Bronchial epithelial cell (primary cell): ENCODE measurements around the gene ITGA5. TPM values are rescaled to one million over a fixed set of nuclear protein-coding genes. Genes with fewer than 3 reads are reported as not detected.

Experiments used
- DNase-seq: peaks from one replicate; pipeline ENCODE4 v3.0.0-alpha.2; 2010; ENCODE audit warnings: low read depth
- FAIRE-seq: peaks from 2 replicates; lab custom pipeline; 2011; peaks lifted over from hg19 to GRCh38; lab: Jason Lieb, UNC
- H3K27me3 ChIP-seq: 2 replicates; pipeline ENCODE4 v1.5.1; 2011; ENCODE audit warnings: low read length; ENCODE audit not compliant: control insufficient read depth, insufficient read depth
- H3K36me3 ChIP-seq: 2 replicates; pipeline ENCODE4 v1.5.1; 2011; ENCODE audit warnings: low read length; ENCODE audit not compliant: control insufficient read depth, insufficient read depth
- H3K4me3 ChIP-seq: 2 replicates; pipeline ENCODE4 v1.5.1; 2011; ENCODE audit warnings: mild to moderate bottlenecking, low read depth, low read length, control low read depth
- CTCF ChIP-seq: IDR thresholded peaks from 2 replicates; pipeline ENCODE4 v1.5.1; 2011; ENCODE audit warnings: mild to moderate bottlenecking, moderate library complexity, low read length, control low read depth, inconsistent platforms; ENCODE audit not compliant: insufficient read depth, severe bottlenecking
- total RNA-seq: library from RNA; depleted of rRNA; stranded (reverse); fragments of >200 nt; gene quantifications from 2 replicates; pipeline ENCODE4 v1.2.1, GENCODE V29; 2014

Gene ITGA5
- total RNA-seq, 1 donor from 2014 or later: 98.5 TPM

- DNase-seq: no peak
- no peak overlapping the region for H3K4me3 ChIP-seq
- H3K36me3 ChIP-seq: peaks cover 47% of the 10 kb centered on the region
- FAIRE-seq: no peak
- no peak for TF ChIP-seq CTCF
- no peaks in the 10 kb centered on the region for H3K27me3 ChIP-seq
Measured at GRCh38 chr12:54372113-54372806, 46.8 kb downstream of the ITGA5 start.

- H3K27me3 ChIP-seq: no peaks in the 10 kb centered on the region
- TF ChIP-seq CTCF: no peak
- H3K36me3 ChIP-seq: peaks cover 42% of the 10 kb centered on the region
Measured at GRCh38 chr12:54371328-54372112, 47.5 kb downstream of the ITGA5 start.

GRCh38 chr12:54370171-54370730 is 48.8 kb downstream of the ITGA5 start:
- DNase-seq (peak; percentile 54), FAIRE-seq (no peak)
- peaks cover 34% of the 10 kb centered on the region for H3K36me3 ChIP-seq
- H3K4me3 ChIP-seq: no peak overlapping the region
- H3K27me3 ChIP-seq: no peaks in the 10 kb centered on the region
- TF ChIP-seq CTCF: peak; percentile 96

More at GRCh38 chr12:54371328-54372112, 47.5 kb downstream of the ITGA5 start:
- DNase-seq (no peak), FAIRE-seq (no peak)
- no peak overlapping the region for H3K4me3 ChIP-seq

- no peak for DNase-seq
- TF ChIP-seq CTCF: no peak
- H3K36me3 ChIP-seq: peaks cover 30% of the 10 kb centered on the region
- no peaks in the 10 kb centered on the region for H3K27me3 ChIP-seq
- H3K4me3 ChIP-seq: no peak overlapping the region
- FAIRE-seq: no peak
Measured at GRCh38 chr12:54369597-54370131, 49.4 kb downstream of the ITGA5 start.

GRCh38 chr12:54368709-54369596 is 50.1 kb downstream of the ITGA5 start:
- Histone ChIP-seq H3K4me3 (no peak overlapping the region), H3K27me3 (no peaks in the 10 kb centered on the region), H3K36me3 (peaks cover 25% of the 10 kb centered on the region)
- DNase-seq (peak; percentile 69), FAIRE-seq (no peak)
- peak; percentile 92 for TF ChIP-seq CTCF
